ENCODE measurements around the gene MON2. TPM values are rescaled to one million over a fixed set of nuclear protein-coding genes. Genes with fewer than 3 reads are reported as not detected.
"Not testable (repeated sequence)": the region's sequence is repeated elsewhere in the genome, so short reads cannot be mapped to it uniquely, and the experiment has no call there.

MON2 gene
- total RNA-seq, 1 donor from 2014 or later, result 15.9 TPM

GRCh38 chr12:62481843-62482540, 15.4 kb downstream of the MON2 start:
- DNase-seq (ENCODE audit: low read depth in 2 of 2), result no peak

GRCh38 chr12:62482769-62483168, 16.1 kb downstream of the MON2 start:
- no peak for DNase-seq (ENCODE audit: low read depth in 2 of 2)

GRCh38 chr12:62484233-62484632, 17.6 kb downstream of the MON2 start:
- DNase-seq (ENCODE audit: low read depth in 2 of 2), result no peak

GRCh38 chr12:62505786-62506185, 39.2 kb downstream of the MON2 start:
- no peak for DNase-seq (ENCODE audit: low read depth in 2 of 2)

- no peak for DNase-seq (ENCODE audit: low read depth in 2 of 2)
Measured at GRCh38 chr12:62512901-62513300, 46.3 kb downstream of the MON2 start.

GRCh38 chr12:62514080-62514479, 47.5 kb downstream of the MON2 start:
- DNase-seq (ENCODE audit: low read depth in 2 of 2), result not testable (repeated sequence)

GRCh38 chr12:62516927-62517326, 50.3 kb downstream of the MON2 start:
- DNase-seq (ENCODE audit: low read depth in 2 of 2), result no peak

GRCh38 chr12:62517887-62518286, 51.3 kb downstream of the MON2 start:
- no peak for DNase-seq (ENCODE audit: low read depth in 2 of 2)

- DNase-seq (ENCODE audit: low read depth in 2 of 2), result no peak
Measured at GRCh38 chr12:62519043-62519442, 52.4 kb downstream of the MON2 start.

GRCh38 chr12:62520361-62520760, 53.7 kb downstream of the MON2 start:
- no peak for DNase-seq (ENCODE audit: low read depth in 2 of 2)

- DNase-seq (ENCODE audit: low read depth in 2 of 2), result peak in 1 of 2 donors; percentile 1
Measured at GRCh38 chr12:62522984-62523383, 56.4 kb downstream of the MON2 start.

GRCh38 chr12:62523619-62524018, 57.0 kb downstream of the MON2 start:
- DNase-seq (ENCODE audit: low read depth in 2 of 2), result no peak

- no peak for DNase-seq (ENCODE audit: low read depth in 2 of 2)
Measured at GRCh38 chr12:62525271-62525670, 58.6 kb downstream of the MON2 start.

GRCh38 chr12:62530596-62530995, 64.0 kb downstream of the MON2 start:
- DNase-seq (ENCODE audit: low read depth in 2 of 2), result no peak

- no peak for DNase-seq (ENCODE audit: low read depth in 2 of 2)
Measured at GRCh38 chr12:62532333-62532732, 65.7 kb downstream of the MON2 start.

- no peak for DNase-seq (ENCODE audit: low read depth in 2 of 2)
Measured at GRCh38 chr12:62533087-62533754, 66.6 kb downstream of the MON2 start.

- DNase-seq (ENCODE audit: low read depth in 2 of 2), result no peak
Measured at GRCh38 chr12:62533755-62534107, 67.1 kb downstream of the MON2 start.

- no peak for DNase-seq (ENCODE audit: low read depth in 2 of 2)
Measured at GRCh38 chr12:62536546-62536945, 69.9 kb downstream of the MON2 start.

GRCh38 chr12:62537551-62537950, 70.9 kb downstream of the MON2 start:
- peak; percentile 4 to 65 for DNase-seq (ENCODE audit: low read depth in 2 of 2)

GRCh38 chr12:62540354-62540753, 73.7 kb downstream of the MON2 start:
- DNase-seq (ENCODE audit: low read depth in 2 of 2), result no peak

- DNase-seq (ENCODE audit: low read depth in 2 of 2), result no peak
Measured at GRCh38 chr12:62542814-62543213, 76.2 kb downstream of the MON2 start.

GRCh38 chr12:62543324-62543723, 76.7 kb downstream of the MON2 start:
- no peak for DNase-seq (ENCODE audit: low read depth in 2 of 2)

GRCh38 chr12:62543741-62544140, 77.1 kb downstream of the MON2 start:
- no peak for DNase-seq (ENCODE audit: low read depth in 2 of 2)
